MM.1S (cell line): ENCODE results near the gene LIPE.

Source experiments
- CTCF ChIP-seq: fragments of 300-600 bp; sonication (generic); IDR thresholded peaks from 2 replicates; pipeline ENCODE4 v1.5.1; 2016; ENCODE audit warnings: antibody characterized with exemption, low read length, mixed read lengths
- EZH2 ChIP-seq: fragments of 300-600 bp; sonication (generic); optimal IDR thresholded peaks from 2 replicates; pipeline ENCODE3; 2017; ENCODE audit warnings: low read depth, mild to moderate bottlenecking, antibody characterized with exemption, low read length, mixed read lengths

- no peak for TF ChIP-seq CTCF
- TF ChIP-seq EZH2: no peak
These were observed 28.5 kb upstream of the LIPE start for GRCh38 chr19:42455621-42456081.
